Ureter (tissue), 1 donor: ENCODE measurements around the gene HYAL3. TPM values are rescaled to one million over a fixed set of nuclear protein-coding genes. Genes with fewer than 3 reads are reported as not detected.

Experiments used
- DNase-seq: peaks from one replicate; pipeline ENCODE4 v3.0.0-alpha.2; 2020; ENCODE audit warnings: low spot score
- total RNA-seq: library from RNA; stranded (reverse); gene quantifications from one replicate; pipeline ENCODE4 v1.2.4, GENCODE V29; 2023
- donor health status: DM: yes; HTN: yes; CAD: no.

The HYAL3 gene
- total RNA-seq, 1 donor from 2014 or later = 1.8 TPM

- DNase-seq = peak; percentile 97
Observed at GRCh38 chr3:50327943-50328691, 28.9 kb upstream of the HYAL3 start, which contains the start of gene TUSC2. TSS of gene TUSC2 (minus strand) at chr3:50328223. CDS start at chr3:50328099, 124 bp downstream.

GRCh38 chr3:50327129-50327528 is 27.9 kb upstream of the HYAL3 start:
- no peak for DNase-seq

GRCh38 chr3:50326182-50326541 is 27.0 kb upstream of the HYAL3 start:
- no peak for DNase-seq

- DNase-seq = no peak
Observed at GRCh38 chr3:50325497-50326181, 26.4 kb upstream of the HYAL3 start.

- DNase-seq = no peak
Observed at GRCh38 chr3:50325113-50325480, 25.9 kb upstream of the HYAL3 start.

GRCh38 chr3:50324351-50325112 is 25.3 kb upstream of the HYAL3 start:
- DNase-seq = no peak

GRCh38 chr3:50323614-50324199 is 24.5 kb upstream of the HYAL3 start:
- DNase-seq = no peak

GRCh38 chr3:50323092-50323600 is 23.9 kb upstream of the HYAL3 start:
- no peak for DNase-seq

GRCh38 chr3:50322386-50323091 is 23.3 kb upstream of the HYAL3 start, which contains the start of gene HYAL2:
TSS of gene HYAL2 (minus strand) at chr3:50322745. CDS start at chr3:50320489, 2,256 bp downstream.
- no peak for DNase-seq

GRCh38 chr3:50322115-50322385 is 22.8 kb upstream of the HYAL3 start:
- DNase-seq = no peak

- DNase-seq = peak; percentile 88
Observed at GRCh38 chr3:50321336-50322114, 22.3 kb upstream of the HYAL3 start.

GRCh38 chr3:50320853-50321335 is 21.7 kb upstream of the HYAL3 start:
- peak; percentile 73 for DNase-seq

GRCh38 chr3:50319894-50320625 is 20.9 kb upstream of the HYAL3 start:
- no peak for DNase-seq

- no peak for DNase-seq
Observed at GRCh38 chr3:50319181-50319893, 20.1 kb upstream of the HYAL3 start.

- no peak for DNase-seq
Observed at GRCh38 chr3:50318615-50319014, 19.4 kb upstream of the HYAL3 start.

- DNase-seq = no peak
Observed at GRCh38 chr3:50318163-50318562, 19.0 kb upstream of the HYAL3 start.

- no peak for DNase-seq
Observed at GRCh38 chr3:50317300-50317699, 18.1 kb upstream of the HYAL3 start.

GRCh38 chr3:50316657-50317242 is 17.5 kb upstream of the HYAL3 start:
- peak; percentile 87 for DNase-seq

- DNase-seq = no peak
Observed at GRCh38 chr3:50314816-50315215, 15.6 kb upstream of the HYAL3 start.
